Endometrium (tissue), 2 donors: ENCODE data around the gene SCN2A.
A peak's percentile ranks its signal among the peaks of the same experiment; 100 is the strongest.

Experiments
- FAIRE-seq: peaks from 2 replicates; lab custom pipeline; 2012; peaks lifted over from hg19 to GRCh38; lab: Jason Lieb, UNC
- donor health status: control.
- donor health status: control.

Gene SCN2A

GRCh38 chr2:165420231-165420630 is 181.0 kb downstream of the SCN2A start:
- no peak for FAIRE-seq

- FAIRE-seq: no peak
Observed at GRCh38 chr2:165423081-165423480, 183.9 kb downstream of the SCN2A start.

- no peak for FAIRE-seq
Observed at GRCh38 chr2:165425556-165425955, 186.3 kb downstream of the SCN2A start.

GRCh38 chr2:165427686-165428085 is 188.5 kb downstream of the SCN2A start:
- FAIRE-seq: no peak

- no peak for FAIRE-seq
Observed at GRCh38 chr2:165428926-165429325, 189.7 kb downstream of the SCN2A start.

- FAIRE-seq: no peak
Observed at GRCh38 chr2:165431014-165431413, 191.8 kb downstream of the SCN2A start.

GRCh38 chr2:165432234-165432966 is 193.2 kb downstream of the SCN2A start:
- no peak for FAIRE-seq

- FAIRE-seq: no peak
Observed at GRCh38 chr2:165434865-165435496, 195.8 kb downstream of the SCN2A start.

GRCh38 chr2:165435611-165436010 is 196.4 kb downstream of the SCN2A start:
- FAIRE-seq: no peak

- no peak for FAIRE-seq
Observed at GRCh38 chr2:165436559-165436958, 197.3 kb downstream of the SCN2A start.

GRCh38 chr2:165440367-165440766 is 201.2 kb downstream of the SCN2A start:
- FAIRE-seq: peak; percentile 65
